CD4-positive, alpha-beta T cell (primary cell): ENCODE results near the gene ACVR1B. TPM values are rescaled to one million over a fixed set of nuclear protein-coding genes. Genes with fewer than 3 reads are reported as not detected.
A peak's percentile ranks its signal among the peaks of the same experiment; 100 is the strongest.

Experiments used
- ATAC-seq: fragments of 200-7000 bp; cut with Tn5 transposase; one replicate; pipeline ENCODE4 v1.10.0; 2022; ENCODE audit warnings: mild to moderate bottlenecking; ENCODE audit not compliant: poor library complexity
- CTCF ChIA-PET: fragments of 350-600 bp; sonication (Branson Sonifier 250); formaldehyde crosslinking; loops from one replicate; lab custom pipeline; 2021; ENCODE audit warnings: antibody characterized with exemption, inconsistent platforms; lab: Charles Lee
- POLR2A ChIA-PET: fragments of 350-600 bp; sonication (Branson Sonifier 250); formaldehyde crosslinking; loops from one replicate; lab custom pipeline; 2021; ENCODE audit warnings: antibody characterized with exemption, inconsistent platforms; lab: Charles Lee
- DNase-seq, 14 experiments: peaks; one replicate each; pipeline ENCODE4 v3.0.0-alpha.2; 2013 to 2020; ENCODE audit warnings: mixed read lengths in 2 of 14
- H3K27ac ChIP-seq, 2 donors: one replicate each; pipeline versions ENCODE4 v1.5.1 to v1.7.0; 2013; ENCODE audit warnings: low read length in 2 of 2, low read depth in 1 of 2, mild to moderate bottlenecking in 1 of 2
- H3K27me3 ChIP-seq, 2 experiments: 1 replicate in 1 of 2; 2 replicates in 1 of 2; pipeline versions ENCODE4 v1.6.1 to v1.7.0; 2013; ENCODE audit warnings: low read length in 2 of 2, control low read depth in 1 of 2, mild to moderate bottlenecking in 1 of 2, moderate library complexity in 1 of 2; ENCODE audit not compliant: insufficient read depth in 2 of 2, control insufficient read depth in 1 of 2
- H3K36me3 ChIP-seq: one replicate; pipeline ENCODE4 v1.6.1; 2013; ENCODE audit warnings: low read length, control low read depth; ENCODE audit not compliant: insufficient read depth
- H3K4me1 ChIP-seq: one replicate; pipeline ENCODE4 v1.6.1; 2013; ENCODE audit warnings: low read length, control low read depth; ENCODE audit not compliant: insufficient read depth
- H3K4me3 ChIP-seq: one replicate; pipeline ENCODE4 v1.5.1; 2013; ENCODE audit warnings: mild to moderate bottlenecking, low read length, moderate library complexity
- H3K9me3 ChIP-seq, 2 experiments: 1 replicate in 1 of 2; 2 replicates in 1 of 2; pipeline versions ENCODE4 v1.6.1 to v1.7.0; 2013; ENCODE audit warnings: low read length in 2 of 2, mild to moderate bottlenecking in 2 of 2, control low read depth in 1 of 2, moderate library complexity in 1 of 2; ENCODE audit not compliant: control insufficient read depth in 1 of 2, insufficient read depth in 1 of 2
- H3K27ac Mint-ChIP-seq: one replicate; pipeline ENCODE4 v1.8.0; 2020; ENCODE audit warnings: mixed read lengths
- H3K27me3 Mint-ChIP-seq: one replicate; pipeline ENCODE4 v1.8.0; 2021; ENCODE audit warnings: mixed read lengths
- H3K36me3 Mint-ChIP-seq: one replicate; pipeline ENCODE4 v1.8.0; 2021; ENCODE audit warnings: low read depth, mixed read lengths
- H3K4me1 Mint-ChIP-seq: one replicate; pipeline ENCODE4 v1.8.0; 2021; ENCODE audit warnings: low read depth, mixed read lengths
- H3K4me3 Mint-ChIP-seq: one replicate; pipeline ENCODE4 v1.8.0; 2020; ENCODE audit warnings: mild to moderate bottlenecking, mixed read lengths
- H3K9me3 Mint-ChIP-seq: one replicate; pipeline ENCODE4 v1.8.0; 2020; ENCODE audit warnings: mixed read lengths
- CTCF ChIP-seq: fragments of 200-600 bp; IDR thresholded peaks from one replicate; pipeline ENCODE4 v1.8.0; 2022; ENCODE audit warnings: antibody characterized with exemption, mild to moderate bottlenecking
- intact Hi-C, 2 experiments: fragments of 100-400 bp; cut with DNase I in 1 of 2; cut with micrococcal nuclease in 1 of 2; formaldehyde crosslinking; loops; one replicate each; pipeline versions ENCODE4 v1.15.1 to v1.9.0; 2023 to 2025; cut with DNase I, micrococcal nuclease
- total RNA-seq, 174 experiments: library from RNA in 2 of 174; stranded (reverse) in 2 of 174; gene quantifications; one replicate each; pipeline ENCODE4 v1.2.3 and lab custom pipeline; 2021 to 2026

ACVR1B gene
- total RNA-seq, 2 experiments from 2014 or later, result 14.2 to 14.5 TPM

GRCh38 chr12:52020539-52021336, 69.2 kb downstream of the ACVR1B start:
- Histone ChIP-seq H3K4me1 (peaks cover 43% of the 10 kb centered on the region), H3K36me3 (no peaks in the 10 kb centered on the region), H3K4me3 (no peak overlapping the region), H3K27me3 (no peaks in the 10 kb centered on the region), H3K9me3 (no peaks in the 10 kb centered on the region), H3K27ac (no peak overlapping the region)
- intact Hi-C loops, result loop anchor here (1.0 to 10.0 kb wide), 4 partner anchors 16 to 984 kb away; partner anchors contain the start of genes ACVR1B (in 1 of the 2) and EIF4B (in 1 of the 2)
- Mint-ChIP-seq H3K4me1 (peaks cover 32% of the 10 kb centered on the region), H3K4me3 (peak overlapping the region; percentile 60), H3K27me3 (no peaks in the 10 kb centered on the region), H3K27ac (peak overlapping the region; percentile 5), H3K36me3 (peaks cover 16% of the 10 kb centered on the region), H3K9me3 (no peaks in the 10 kb centered on the region)
- ATAC-seq (peak; percentile 25), DNase-seq (peak; percentile 50 to 80 (median 60))
- CTCF ChIA-PET, result interaction anchor here (0.7 to 9.5 kb wide), 4 partner anchors 14 to 44 kb away, joined by 4 to 184 read pairs (median 126); partner anchors contain the start of gene TAMALIN
- TF ChIP-seq CTCF, result peak; percentile 72
- POLR2A ChIA-PET, result interaction anchor here (1.0 to 8.2 kb wide), 3 partner anchors 12 to 28 kb away, joined by 7 to 73 read pairs (median 7); partner anchors contain the start of gene TAMALIN

- ChIA-PET POLR2A (interaction anchor here (1.0 to 8.2 kb wide), 7 partner anchors 10 to 58 kb away, joined by 3 to 73 read pairs (median 10); partner anchors contain the start of genes ATG101, NR4A1 and TAMALIN), CTCF (interaction anchor here (0.6 to 9.5 kb wide), 11 partner anchors 13 to 202 kb away, joined by 3 to 184 read pairs (median 14); partner anchors contain the start of genes ATG101, NR4A1, SMIM41 and TAMALIN)
- H3K27ac ChIP-seq, result peak overlapping the region in 1 of 2 donors; percentile 52
- Mint-ChIP-seq H3K27me3 (no peaks in the 10 kb centered on the region), H3K4me3 (peak overlapping the region; percentile 82), H3K9me3 (no peaks in the 10 kb centered on the region), H3K4me1 (peaks cover 39% of the 10 kb centered on the region), H3K27ac (peak overlapping the region; percentile 68), H3K36me3 (no peaks in the 10 kb centered on the region)
- peak overlapping the region; percentile 54 for H3K4me3 ChIP-seq
- ATAC-seq (no peak), DNase-seq (no peak)
- no peaks in the 10 kb centered on the region for H3K36me3 ChIP-seq
- intact Hi-C loops, result loop anchor here in 1 of 2 experiments (1.0 to 10.0 kb wide), 3 partner anchors 30 to 982 kb away; partner anchors contain the start of genes ACVR1B and EIF4B
- H3K27me3 ChIP-seq, result no peaks in the 10 kb centered on the region
- no peaks in the 10 kb centered on the region for H3K9me3 ChIP-seq
- TF ChIP-seq CTCF, result no peak
- H3K4me1 ChIP-seq, result peaks cover 46% of the 10 kb centered on the region
Observed at GRCh38 chr12:52022841-52023181, 71.3 kb downstream of the ACVR1B start.

GRCh38 chr12:52023182-52023975, 71.9 kb downstream of the ACVR1B start:
- ATAC-seq (peak; percentile 62), DNase-seq (peak; percentile 87 to 97 (median 89))
- peak; percentile 95 for TF ChIP-seq CTCF
- Histone ChIP-seq H3K36me3 (no peaks in the 10 kb centered on the region), H3K27ac (peak overlapping the region; percentile 52 to 78), H3K4me3 (peak overlapping the region; percentile 54), H3K9me3 (no peaks in the 10 kb centered on the region), H3K27me3 (no peaks in the 10 kb centered on the region), H3K4me1 (peaks cover 46% of the 10 kb centered on the region)
- Mint-ChIP-seq H3K4me1 (peaks cover 39% of the 10 kb centered on the region), H3K27me3 (no peaks in the 10 kb centered on the region), H3K4me3 (peak overlapping the region; percentile 89), H3K9me3 (no peaks in the 10 kb centered on the region), H3K27ac (peak overlapping the region; percentile 77), H3K36me3 (no peaks in the 10 kb centered on the region)
- intact Hi-C loops, result loop anchor here in 1 of 2 experiments (1.0 to 10.0 kb wide), 3 partner anchors 30 to 981 kb away; partner anchors contain the start of genes ACVR1B and EIF4B
- ChIA-PET CTCF (interaction anchor here (0.6 to 9.5 kb wide), 14 partner anchors 10 to 202 kb away, joined by 3 to 184 read pairs (median 4); partner anchors contain the start of genes ATG101, NR4A1, SMIM41 and TAMALIN), POLR2A (interaction anchor here (1.0 to 8.2 kb wide), 7 partner anchors 9 to 58 kb away, joined by 3 to 73 read pairs (median 10); partner anchors contain the start of genes ATG101, NR4A1 and TAMALIN)
